ENCODE results near the gene DOCK10. TPM values are rescaled to one million over a fixed set of nuclear protein-coding genes. Genes with fewer than 3 reads are reported as not detected.

The DOCK10 gene
- total and polyA plus RNA-seq, 2 donors (not counting 1 experiment from before 2014, with no cell fraction given) = 49.5 to 139 TPM

DNA sequence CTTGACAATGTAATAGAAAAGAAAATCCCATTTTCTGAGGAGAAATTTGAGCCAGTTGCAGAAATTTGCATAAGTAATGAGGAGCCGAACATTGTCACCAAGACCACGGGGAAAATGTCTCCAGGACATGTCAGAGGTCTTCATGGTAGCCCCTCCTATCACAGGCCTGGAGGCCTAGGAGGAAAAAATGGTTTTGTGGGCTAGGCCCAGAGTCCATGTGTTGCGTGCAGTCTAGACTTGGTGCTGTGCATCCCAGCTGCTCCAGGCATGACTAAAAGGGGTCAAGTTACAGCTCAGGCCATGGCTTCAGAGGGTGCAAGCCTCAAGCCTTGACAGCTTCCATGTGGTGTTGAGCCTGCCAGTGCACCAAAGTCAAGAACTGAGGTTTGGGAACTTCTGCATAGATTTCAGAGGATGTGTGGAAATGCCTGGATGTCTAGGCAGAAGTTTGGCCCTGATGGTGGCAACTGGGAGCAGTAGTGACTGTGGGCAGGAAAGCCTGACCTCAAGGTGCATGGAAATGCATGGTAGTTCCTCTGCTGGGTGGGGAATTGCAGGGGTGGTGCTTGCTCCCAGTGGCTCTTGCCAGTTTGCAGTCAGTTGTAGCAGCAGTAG lies 284.2 kb downstream of the DOCK10 start:
- Mint-ChIP-seq H3K27ac (no peak overlapping the region), H3K4me1 (peaks cover 10% of the 10 kb centered on the region)

More for the DNA sequence above, 284.2 kb downstream of the DOCK10 start:
- DNase-seq = no peak
- 100% methylated on average over 1 of the region's 3 CpGs for WGBS (ENCODE audit: insufficient coverage)
- POLR2A ChIA-PET = no interaction called here
- Histone ChIP-seq H4K20me1 (ENCODE audit: control insufficient read depth, insufficient read depth, low read length, poor library complexity, severe bottlenecking) (no peaks in the 10 kb centered on the region), H3K4me1 (ENCODE audit: control insufficient read depth in 2 of 2, insufficient read depth in 2 of 2, low read length in 2 of 2) (no peaks in the 10 kb centered on the region), H3K27ac (ENCODE audit: low read length in 2 of 2) (no peak overlapping the region), H3K4me2 (replicated peaks; ENCODE audit: low read depth, low read length, poor library complexity, severe bottlenecking) (no peak overlapping the region), H3K27me3 (replicated peaks in 1 of 4; ENCODE audit: control extremely low read depth in 1 of 4, control insufficient read depth in 3 of 4, insufficient read depth in 4 of 4, low read length in 3 of 4) (no peaks in the 10 kb centered on the region), H3K36me3 (replicated peaks in 1 of 2; ENCODE audit: control extremely low read depth in 1 of 2, control insufficient read depth in 1 of 2, extremely low read depth in 1 of 2, insufficient read depth in 2 of 2, low read length in 1 of 2) (peaks cover 0 to 33% of the 10 kb centered on the region in 2 experiments), H2AFZ (ENCODE audit: insufficient read depth, low read depth, low read length, poor library complexity, severe bottlenecking) (no peak overlapping the region), H3K9ac (ENCODE audit: low read length) (no peak overlapping the region), H3K9me3 (ENCODE audit: control extremely low read depth in 1 of 3, control insufficient read depth in 2 of 3, insufficient read depth in 1 of 3, low read length in 2 of 3) (peaks cover 0 to 25% (median 18%) of the 10 kb centered on the region in 3 donors), H3K4me3 (ENCODE audit: control extremely low read depth in 1 of 5, extremely low read depth in 1 of 5, insufficient read depth in 1 of 5, low read depth in 2 of 5, low read length in 4 of 5) (no peak overlapping the region), H3K79me2 (ENCODE audit: control insufficient read depth, insufficient read depth, low read length) (no peaks in the 10 kb centered on the region)
- Mint-ChIP-seq H3K9me3 (ENCODE audit: insufficient read depth) (peaks cover 7% of the 10 kb centered on the region), H3K27me3 (no peaks in the 10 kb centered on the region), H3K4me3 (no peak overlapping the region)
- TF ChIP-seq EZH2 (IDR thresholded peaks at IDR 0.05; ENCODE audit: borderline replicate concordance, insufficient read depth, low read depth, low read length, poor library complexity, severe bottlenecking) = no peak
- TF ChIP-seq, protein P1, sequence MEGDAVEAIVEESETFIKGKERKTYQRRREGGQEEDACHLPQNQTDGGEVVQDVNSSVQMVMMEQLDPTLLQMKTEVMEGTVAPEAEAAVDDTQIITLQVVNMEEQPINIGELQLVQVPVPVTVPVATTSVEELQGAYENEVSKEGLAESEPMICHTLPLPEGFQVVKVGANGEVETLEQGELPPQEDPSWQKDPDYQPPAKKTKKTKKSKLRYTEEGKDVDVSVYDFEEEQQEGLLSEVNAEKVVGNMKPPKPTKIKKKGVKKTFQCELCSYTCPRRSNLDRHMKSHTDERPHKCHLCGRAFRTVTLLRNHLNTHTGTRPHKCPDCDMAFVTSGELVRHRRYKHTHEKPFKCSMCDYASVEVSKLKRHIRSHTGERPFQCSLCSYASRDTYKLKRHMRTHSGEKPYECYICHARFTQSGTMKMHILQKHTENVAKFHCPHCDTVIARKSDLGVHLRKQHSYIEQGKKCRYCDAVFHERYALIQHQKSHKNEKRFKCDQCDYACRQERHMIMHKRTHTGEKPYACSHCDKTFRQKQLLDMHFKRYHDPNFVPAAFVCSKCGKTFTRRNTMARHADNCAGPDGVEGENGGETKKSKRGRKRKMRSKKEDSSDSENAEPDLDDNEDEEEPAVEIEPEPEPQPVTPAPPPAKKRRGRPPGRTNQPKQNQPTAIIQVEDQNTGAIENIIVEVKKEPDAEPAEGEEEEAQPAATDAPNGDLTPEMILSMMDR (IDR thresholded peaks at IDR 0.05) = no peak
- CTCF ChIA-PET = no interaction called here
- no peak for ATAC-seq (ENCODE audit: low read depth)
- intact Hi-C loops (cut with micrococcal nuclease) = no loop called here
